HG02943 (cell line): ENCODE data around the gene TTC5.
"Not testable (repeated sequence)": the region's sequence is repeated elsewhere in the genome, so short reads cannot be mapped to it uniquely, and the experiment has no call there.

Experiments used
- ATAC-seq: cut with Tn5 transposase; IDR thresholded peaks from one replicate; pipeline ENCODE4 v1.9.1; 2021; ENCODE audit warnings: mild to moderate bottlenecking, low read depth, moderate library complexity; ENCODE audit not compliant: unreplicated experiment

The TTC5 gene

GRCh38 chr14:20314026-20314425 lies 8.3 kb upstream of the TTC5 start:
- ATAC-seq, result no peak

GRCh38 chr14:20306079-20306423 lies 300 bp upstream of the TTC5 start:
- ATAC-seq, result no peak

GRCh38 chr14:20302042-20302755 lies 3.6 kb downstream of the TTC5 start:
- no peak for ATAC-seq

GRCh38 chr14:20295067-20295466 lies 10.7 kb downstream of the TTC5 start:
- ATAC-seq, result peak; percentile 74

DNA sequence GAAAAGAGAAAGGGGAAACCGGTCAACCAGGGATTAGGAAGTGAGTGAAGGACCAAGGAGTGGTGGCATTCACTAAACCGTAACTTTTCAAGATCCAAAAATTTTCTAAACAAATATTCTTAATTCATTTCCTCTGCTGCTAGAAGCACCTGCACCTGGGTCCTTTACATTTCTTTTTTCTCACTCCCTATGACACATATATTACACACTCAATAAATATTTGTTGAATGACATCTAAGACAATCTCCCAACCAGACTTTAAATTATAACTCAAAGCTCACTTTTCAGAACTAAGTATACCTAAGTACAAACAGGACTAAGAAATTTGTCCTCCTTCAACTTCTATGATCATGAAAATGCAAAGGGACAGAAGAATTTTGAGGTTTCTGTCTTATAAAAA lies 11.1 kb downstream of the TTC5 start:
- ATAC-seq, result no peak

- not testable (repeated sequence) for ATAC-seq
These were observed 23.8 kb downstream of the TTC5 start for GRCh38 chr14:20281998-20282397.

DNA sequence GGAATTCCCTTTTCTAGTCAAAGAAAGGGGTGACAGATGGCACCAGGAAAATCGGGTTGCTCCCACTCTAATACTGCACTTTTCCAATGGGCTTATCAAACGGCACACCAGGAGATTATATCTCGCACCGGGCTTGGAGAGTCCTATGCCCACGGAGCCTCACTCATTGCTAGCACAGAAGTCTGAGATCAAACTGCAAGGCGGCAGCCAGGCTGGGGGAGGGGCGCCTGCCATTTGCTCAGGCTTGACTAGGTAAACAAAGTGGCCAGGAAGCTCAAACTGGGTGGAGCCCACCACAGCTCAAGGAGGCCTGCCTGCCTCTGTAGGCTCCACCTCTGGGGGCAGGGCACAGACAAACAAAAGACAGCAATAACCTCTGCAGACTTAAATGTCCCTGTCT lies 25.5 kb downstream of the TTC5 start:
- not testable (repeated sequence) for ATAC-seq

- no peak for ATAC-seq
These were observed 27.3 kb downstream of the TTC5 start for GRCh38 chr14:20278414-20278813.

DNA sequence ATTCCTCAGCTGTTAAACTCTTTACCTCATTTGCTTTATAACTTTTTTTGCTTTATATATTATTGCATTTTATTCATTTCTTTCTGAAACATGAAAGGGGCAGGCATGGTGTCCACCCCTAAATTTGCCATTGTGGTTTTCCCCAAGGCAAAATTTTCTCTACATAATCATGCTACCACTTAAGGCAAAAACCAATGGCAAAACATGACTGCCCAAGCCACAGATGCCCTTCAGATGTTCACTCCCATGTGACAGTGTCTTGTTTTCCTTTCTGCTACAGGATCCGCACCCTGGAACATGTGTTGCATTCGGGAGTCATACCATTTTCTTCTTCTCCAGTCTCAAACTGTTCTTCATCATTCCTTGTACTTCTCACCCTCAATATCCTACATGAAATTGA lies 28.3 kb downstream of the TTC5 start:
- ATAC-seq, result no peak

- ATAC-seq, result no peak
These were observed 31.7 kb downstream of the TTC5 start for GRCh38 chr14:20274062-20274461.

DNA sequence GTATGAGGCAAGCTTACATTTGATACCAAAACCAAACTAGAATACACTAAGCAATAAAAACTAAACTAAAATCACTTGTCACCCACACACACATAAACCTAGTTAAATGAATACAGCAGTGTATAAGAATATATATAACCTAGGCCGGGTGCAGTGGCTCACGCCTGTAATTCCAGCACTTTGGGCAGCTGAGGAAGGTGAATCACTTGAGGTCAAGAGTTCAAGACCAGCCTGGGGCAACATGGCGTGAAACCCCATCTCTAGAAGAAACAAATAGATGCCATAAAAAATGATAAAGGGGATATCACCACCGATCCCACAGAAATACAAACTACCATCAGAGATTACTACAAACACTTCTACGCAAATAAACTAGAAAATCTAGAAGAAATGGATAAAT lies 41.4 kb downstream of the TTC5 start:
- ATAC-seq, result not testable (repeated sequence)

DNA sequence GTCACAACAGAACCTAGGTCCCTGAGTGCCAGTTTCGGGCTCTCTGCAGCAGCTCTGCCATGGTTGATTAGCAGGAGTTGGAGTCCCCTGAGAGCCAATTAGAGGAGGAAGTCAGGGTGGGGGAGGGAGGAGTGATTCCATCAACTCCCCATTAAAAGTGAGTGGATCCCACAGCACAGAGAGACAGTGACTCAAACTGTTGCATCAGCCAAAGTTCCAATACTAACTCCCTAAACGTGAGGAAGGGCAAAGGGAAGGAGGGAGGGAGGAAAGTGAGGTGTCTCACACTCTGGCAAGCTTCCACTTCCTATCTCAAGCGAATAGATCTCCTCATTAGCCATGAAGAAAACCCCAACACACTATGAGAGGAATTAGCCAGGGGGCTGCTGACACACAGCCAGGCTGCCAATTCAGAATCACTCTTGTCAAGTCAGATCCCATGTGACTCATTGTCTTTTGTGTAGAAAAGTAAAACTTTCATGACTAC lies 43.1 kb downstream of the TTC5 start:
- no peak for ATAC-seq

GRCh38 chr14:20247646-20248246 lies 58.0 kb downstream of the TTC5 start:
- ATAC-seq, result no peak
